K562 (cell line): ENCODE measurements around the gene TARS2. TPM values are rescaled to one million over a fixed set of nuclear protein-coding genes. Genes with fewer than 3 reads are reported as not detected.

Source experiments
- ARID1B ChIP-seq: fragments of 450-650 bp; IDR thresholded peaks from 2 replicates; pipeline ENCODE4 v1.6.1; 2016; ENCODE audit warnings: antibody characterized with exemption, mild to moderate bottlenecking, inconsistent platforms
- ATF7 ChIP-seq: fragments of 450-650 bp; IDR thresholded peaks from 2 replicates; pipeline ENCODE4 v1.7.1; 2014; ENCODE audit warnings: mild to moderate bottlenecking, moderate library complexity
- BRCA1 ChIP-seq, 2 experiments: fragments of 450-650 bp in 1 of 2; sonication (generic) in 1 of 2; formaldehyde crosslinking in 1 of 2; IDR thresholded peaks; 2 replicates each; pipeline versions ENCODE4 v1.5.0 to v1.6.1; 2017 to 2020; ENCODE audit warnings: mild to moderate bottlenecking in 1 of 2, missing genetic modification reagents in 1 of 2
- CHD1 ChIP-seq: fragments of 200-600 bp; sonication (generic); IDR thresholded peaks from one replicate; pipeline ENCODE4 v1.6.1; 2012; ENCODE audit warnings: mild to moderate bottlenecking, moderate library complexity, low read length, inconsistent platforms
- COPS2 ChIP-seq: fragments of 450-650 bp; conservative IDR thresholded peaks from 2 replicates; pipeline ENCODE4 v1.6.1; 2016; ENCODE audit warnings: mild to moderate bottlenecking, moderate library complexity
- FOXA1 ChIP-seq: fragments of 450-650 bp; IDR thresholded peaks from 2 replicates; pipeline ENCODE4 v1.6.1; 2016; ENCODE audit warnings: mild to moderate bottlenecking, borderline replicate concordance
- FOXK1 ChIP-seq: sonication (generic); formaldehyde crosslinking; IDR thresholded peaks from 2 replicates; pipeline ENCODE4 v1.8.0; 2022; ENCODE audit warnings: missing genetic modification reagents, mild to moderate bottlenecking, borderline replicate concordance
- FOXK2 ChIP-seq, 2 experiments: fragments of 450-650 bp; IDR thresholded peaks in 1 of 2; conservative IDR thresholded peaks in 1 of 2; 2 replicates each; pipeline ENCODE4 v1.6.1; 2016; ENCODE audit warnings: low read depth in 2 of 2, mild to moderate bottlenecking in 1 of 2
- HLTF ChIP-seq: fragments of 450-650 bp; IDR thresholded peaks from 2 replicates; pipeline ENCODE4 v1.6.1; 2016
- HSF4 ChIP-seq: fragments of 250-450 bp; sonication (Bioruptor Pico); IDR thresholded peaks from 2 replicates; pipeline ENCODE4 v2.1.2; 2022; ENCODE audit warnings: mild to moderate bottlenecking, moderate library complexity, borderline replicate concordance
- IFI16 ChIP-seq: fragments of 250-450 bp; sonication (Bioruptor Pico); IDR thresholded peaks from 2 replicates; pipeline ENCODE4 v2.1.2; 2022; ENCODE audit warnings: mild to moderate bottlenecking, inconsistent platforms
- MYNN ChIP-seq, 2 experiments: sonication (generic); formaldehyde crosslinking in 1 of 2; IDR thresholded peaks; 2 replicates each; pipeline versions ENCODE4 v1.5.0 to v1.6.1; 2016 to 2020; ENCODE audit warnings: antibody characterized with exemption in 1 of 2, missing genetic modification reagents in 1 of 2
- NFXL1 ChIP-seq: fragments of 450-650 bp; formaldehyde crosslinking; IDR thresholded peaks from 2 replicates; pipeline ENCODE4 v1.4.0; 2021; ENCODE audit warnings: mild to moderate bottlenecking
- NFYB ChIP-seq: IDR thresholded peaks from 2 replicates; pipeline ENCODE4 v1.6.1; 2011; ENCODE audit warnings: mild to moderate bottlenecking, moderate library complexity; ENCODE audit not compliant: insufficient read length; ENCODE audit errors: extremely low read depth
- PTTG1 ChIP-seq: fragments of 450-650 bp; IDR thresholded peaks from 2 replicates; pipeline ENCODE4 v1.6.1; 2016; ENCODE audit warnings: low read depth, mild to moderate bottlenecking, missing genetic modification characterization, missing compliant biosample characterization
- SFPQ ChIP-seq: fragments of 200-400 bp; formaldehyde crosslinking; IDR thresholded peaks from 2 replicates; pipeline ENCODE4 v1.6.1; 2017; ENCODE audit warnings: mild to moderate bottlenecking, low read depth, low read length, moderate library complexity
- SMARCE1 ChIP-seq: fragments of 450-650 bp; IDR thresholded peaks from 2 replicates; pipeline ENCODE4 v1.7.1; 2016; ENCODE audit warnings: mild to moderate bottlenecking
- STAT5B ChIP-seq: fragments of 250-450 bp; sonication (Bioruptor Pico); IDR thresholded peaks from 2 replicates; pipeline ENCODE4 v1.8.0; 2021; ENCODE audit warnings: mild to moderate bottlenecking, inconsistent platforms
- THAP7 ChIP-seq: fragments of 250-450 bp; sonication (Bioruptor Pico); IDR thresholded peaks from 2 replicates; pipeline ENCODE4 v1.5.0; 2021
- ZC3H11A ChIP-seq: IDR thresholded peaks from 2 replicates; pipeline ENCODE4 v1.6.1; 2012; ENCODE audit warnings: low read depth, low read length, improper control_type of control experiment
- ZC3H4 ChIP-seq: sonication (generic); formaldehyde crosslinking; IDR thresholded peaks from 2 replicates; pipeline ENCODE4 v1.9.0; 2021; ENCODE audit warnings: missing genetic modification reagents, borderline replicate concordance
- ZKSCAN1 ChIP-seq: fragments of 150-350 bp; IDR thresholded peaks from 2 replicates; pipeline ENCODE4 v1.6.1; 2016; ENCODE audit warnings: low read depth, low read length
- ZNF224 ChIP-seq: sonication (generic); formaldehyde crosslinking; IDR thresholded peaks from 2 replicates; pipeline ENCODE4 v1.8.0; 2022; ENCODE audit warnings: mild to moderate bottlenecking, missing genetic modification reagents
- ZNF239 ChIP-seq: fragments of 250-450 bp; sonication (Bioruptor Pico); IDR thresholded peaks from 2 replicates; pipeline ENCODE4 v1.4.0; 2020; ENCODE audit warnings: mild to moderate bottlenecking
- ZNF639 ChIP-seq, 2 experiments: fragments of 200-800 bp in 1 of 2; sonication (Bioruptor generic) in 1 of 2; sonication (generic) in 1 of 2; formaldehyde crosslinking in 1 of 2; IDR thresholded peaks in 1 of 2; conservative IDR thresholded peaks in 1 of 2; 2 replicates each; pipeline versions ENCODE4 v1.5.0 to v1.6.1; 2016 to 2020; ENCODE audit warnings: missing compliant biosample characterization in 1 of 2, missing genetic modification characterization in 1 of 2, missing genetic modification reagents in 1 of 2
- polyA plus RNA-seq, 8 experiments: library from polyadenylated mRNA; depleted of rRNA in 4 of 8; stranded (reverse) in 5 of 8; unstranded in 3 of 8; fragments of >200 nt; fragmentation: Nextera tagmentation in 2 of 8; fragmentation: Illumina TruSeq in 1 of 8; extraction: Ambion mirVana in 2 of 8; extraction: Trizol in 1 of 8; gene quantifications; 2 replicates each; pipeline versions ENCODE4 v1.2.1 to v1.2.3, GENCODE V29; 2011 to 2014; ENCODE audit warnings: inconsistent platforms in 1 of 8, missing spikeins in 1 of 8
- total RNA-seq, 7 experiments: library from RNA; depleted of rRNA in 6 of 7; stranded (reverse); fragments of >200 nt in 6 of 7; fragmentation: Illumina TruSeq in 2 of 7; extraction: Trizol in 2 of 7; gene quantifications; 2 replicates each; pipeline versions ENCODE4 v1.2.1 to v1.2.3, GENCODE V29; 2011 to 2021; ENCODE audit warnings: low replicate concordance in 1 of 7

The TARS2 gene
- total and polyA plus RNA-seq, 9 of the 15 experiments (the other 6 are each of a cell fraction or from before 2014, with no cell fraction given), result 17.0 to 64.2 (median 39.4) TPM

GRCh38 chr1:150552128-150552910 is 65.1 kb downstream of the TARS2 start (continued):
- TF ChIP-seq ZC3H11A (no peak), COPS2 (no peak), ZC3H4 (no peak), NFXL1 (no peak), SMARCE1 (peak; percentile 89), NFYB (no peak), THAP7 (CRISPR knock-in tag) (no peak), ZKSCAN1 (no peak), ZNF639 (CRISPR knock-in tag; conservative IDR thresholded peaks at IDR 0.05 in 1 of 2, IDR thresholded peaks at IDR 0.05 in 1 of 2) (no peak; a peak in 1 of 4 replicates), BRCA1 (IDR thresholded peaks at IDR 0.05) (no peak), BRCA1 (CRISPR knock-in tag; IDR thresholded peaks at IDR 0.05) (no peak), IFI16 (CRISPR knock-in tag) (no peak), MYNN (IDR thresholded peaks at IDR 0.05) (peak; percentile 59; the same call in 1 of the 2 replicates), MYNN (CRISPR knock-in tag; IDR thresholded peaks at IDR 0.05) (no peak), PTTG1 (tag) (no peak), ARID1B (peak; percentile 83), FOXK1 (CRISPR knock-in tag) (no peak), ZNF239 (no peak), FOXK2 (conservative IDR thresholded peaks at IDR 0.05 in 1 of 2, IDR thresholded peaks at IDR 0.05 in 1 of 2; ENCODE audit: low read depth in 2 of 2) (peak in 1 of 2 experiments; percentile 40; a peak in 1 of 4 replicates), STAT5B (CRISPR knock-in tag) (no peak), HLTF (no peak), HSF4 (no peak), FOXA1 (no peak), ATF7 (peak; percentile 83), CHD1 (no peak), SFPQ (no peak), ZNF224 (no peak)
